Fibroblast of skin of back (primary cell): ENCODE results near the gene CACNA1D.
A peak's percentile ranks its signal among the peaks of the same experiment; 100 is the strongest.

Experiments used
- DNase-seq: peaks from one replicate; pipeline ENCODE4 v3.0.0-alpha.2; 2013

Gene CACNA1D

DNA sequence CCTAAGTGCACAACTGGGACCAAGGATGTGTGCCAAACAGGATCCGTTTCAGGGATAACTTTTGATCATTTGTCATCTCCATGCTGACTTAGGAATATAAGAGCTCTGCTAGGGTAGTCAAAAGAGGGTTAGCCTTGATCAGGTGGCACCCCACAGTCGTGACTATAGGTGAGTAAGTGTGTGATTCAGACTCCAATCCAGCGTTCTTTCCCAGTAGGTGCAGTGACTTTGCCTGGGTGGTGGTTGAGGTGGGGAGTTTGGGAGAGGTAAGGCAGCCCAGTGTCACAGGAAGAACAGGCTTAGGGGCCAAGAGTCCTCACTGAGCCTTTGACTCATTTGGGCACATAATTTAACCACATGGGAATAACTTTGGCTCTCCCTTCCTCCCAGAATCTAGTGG is 300.8 kb downstream of the CACNA1D start:
- no peak for DNase-seq

DNA sequence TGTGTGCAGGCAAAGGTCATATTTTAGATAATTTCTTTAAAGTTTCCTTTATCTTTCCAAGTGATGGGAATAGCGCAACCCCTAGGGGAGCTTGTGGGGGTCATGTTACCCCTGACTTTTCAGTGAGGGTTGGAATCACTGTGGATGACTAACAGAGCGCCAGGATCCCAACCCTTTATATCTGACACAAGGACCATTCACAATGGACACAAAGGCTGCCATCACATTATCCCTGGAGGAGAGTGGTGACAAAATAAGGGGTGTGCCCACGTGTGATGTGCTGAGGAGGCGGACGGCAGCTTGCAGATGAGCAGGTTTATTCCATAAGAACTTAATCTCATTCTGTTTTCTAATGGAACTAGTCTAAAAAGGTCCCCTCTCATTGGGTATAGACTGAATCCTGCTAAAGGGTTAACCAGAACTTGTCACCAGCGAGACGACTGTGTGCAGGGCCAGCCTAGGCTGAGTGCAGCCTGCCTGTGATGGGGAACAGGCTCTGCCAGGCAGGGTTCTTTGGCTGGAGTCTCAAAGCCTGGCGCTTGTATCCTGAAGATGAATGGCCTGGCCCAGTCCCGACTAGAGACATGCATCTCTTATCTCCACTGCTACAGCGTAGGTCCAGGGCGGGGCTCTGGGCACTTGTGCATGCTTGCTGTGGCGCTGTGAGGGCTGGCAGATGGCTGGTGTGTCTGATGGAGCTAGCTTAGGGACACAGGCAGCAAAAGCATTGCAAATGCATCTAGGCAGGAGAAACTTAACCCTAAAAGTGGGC is 301.6 kb downstream of the CACNA1D start:
- no peak for DNase-seq

GRCh38 chr3:53798144-53798543 is 303.7 kb downstream of the CACNA1D start:
- no peak for DNase-seq

GRCh38 chr3:53799338-53799865 is 305.0 kb downstream of the CACNA1D start:
- DNase-seq = peak; percentile 46

DNA sequence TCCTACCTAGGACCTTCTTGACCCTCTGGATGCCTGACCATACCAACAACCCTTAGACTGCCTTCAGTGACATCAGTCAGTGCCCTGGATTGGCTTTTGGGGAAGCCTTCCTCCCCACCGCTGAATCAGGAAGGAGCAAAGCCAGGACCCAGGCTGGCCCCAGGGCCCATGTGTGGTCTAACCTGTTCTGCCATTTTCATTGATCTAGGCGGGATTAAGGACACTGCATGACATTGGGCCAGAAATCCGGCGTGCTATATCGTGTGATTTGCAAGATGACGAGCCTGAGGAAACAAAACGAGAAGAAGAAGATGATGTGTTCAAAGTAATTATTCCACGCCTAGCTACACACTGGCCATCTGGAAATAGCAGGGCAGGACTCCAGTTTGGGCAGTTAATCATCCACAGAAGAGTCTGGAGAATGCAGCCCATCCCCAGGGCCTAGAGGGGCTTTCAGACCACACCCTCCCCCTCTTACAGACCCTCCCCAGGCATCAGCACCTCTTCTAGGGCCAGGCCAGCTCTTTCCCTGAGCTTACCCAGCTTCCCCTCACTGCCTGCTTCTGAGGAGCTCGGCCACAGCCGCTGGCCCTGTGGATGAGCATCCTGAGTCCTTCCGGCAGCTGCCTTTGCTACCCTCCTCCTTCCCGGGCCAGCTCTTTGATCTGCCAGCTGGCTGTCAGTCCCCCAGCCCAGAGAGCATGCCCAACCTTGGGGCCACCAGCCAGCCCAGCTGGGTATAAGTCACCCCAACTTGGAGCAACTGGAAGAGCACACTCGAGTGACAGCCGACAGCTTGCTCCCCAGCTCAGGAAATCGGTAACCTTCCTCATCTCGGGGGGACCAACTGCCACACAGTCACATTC is 305.9 kb downstream of the CACNA1D start:
- no peak for DNase-seq

DNA sequence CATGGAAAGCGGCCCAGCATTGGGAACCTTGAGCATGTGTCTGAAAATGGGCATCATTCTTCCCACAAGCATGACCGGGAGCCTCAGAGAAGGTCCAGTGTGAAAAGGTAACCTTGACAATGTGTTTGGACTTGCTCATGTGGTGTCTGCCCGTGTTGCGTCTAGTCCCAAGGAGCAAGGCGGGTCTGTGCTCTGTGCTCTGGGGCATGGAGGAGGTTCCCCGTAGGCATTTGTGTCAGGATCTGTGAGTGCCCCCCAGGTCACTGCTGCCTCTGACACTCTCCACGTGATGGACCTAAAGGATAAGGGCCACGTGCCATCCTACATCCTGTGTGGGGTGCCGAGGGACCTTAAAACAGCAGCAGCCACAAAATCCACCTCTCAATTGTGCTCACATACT is 306.9 kb downstream of the CACNA1D start:
- no peak for DNase-seq

GRCh38 chr3:53802256-53802880 is 308.0 kb downstream of the CACNA1D start:
- no peak for DNase-seq

DNA sequence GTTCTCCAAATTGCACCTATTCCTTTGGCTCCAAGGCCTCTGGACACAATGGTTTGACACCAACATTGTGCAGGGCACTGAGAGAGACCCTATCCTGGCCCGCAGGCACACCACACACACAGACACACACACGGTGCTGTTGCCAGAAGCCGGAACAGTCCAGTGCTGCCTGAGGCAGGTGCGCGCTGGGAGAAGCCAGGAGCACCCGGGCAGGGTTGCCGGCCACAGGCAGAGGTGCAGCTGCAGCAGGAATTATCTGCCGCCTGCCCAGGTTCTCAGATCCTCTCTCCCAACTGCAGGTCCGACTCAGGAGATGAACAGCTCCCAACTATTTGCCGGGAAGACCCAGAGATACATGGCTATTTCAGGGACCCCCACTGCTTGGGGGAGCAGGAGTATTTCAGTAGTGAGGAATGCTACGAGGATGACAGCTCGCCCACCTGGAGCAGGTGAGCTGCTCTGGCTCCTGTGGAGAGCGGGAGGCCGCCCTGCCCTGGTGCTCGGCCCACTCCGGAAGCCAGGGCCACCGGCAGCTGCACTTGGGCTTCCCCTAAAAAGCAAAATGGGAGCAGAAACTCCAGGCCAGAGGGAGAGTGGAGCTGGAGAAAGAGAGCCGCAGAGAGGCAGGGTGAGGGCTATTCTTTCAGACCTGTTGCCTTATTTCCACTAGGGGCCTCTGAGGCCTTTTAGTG is 308.9 kb downstream of the CACNA1D start:
- no peak for DNase-seq

DNA sequence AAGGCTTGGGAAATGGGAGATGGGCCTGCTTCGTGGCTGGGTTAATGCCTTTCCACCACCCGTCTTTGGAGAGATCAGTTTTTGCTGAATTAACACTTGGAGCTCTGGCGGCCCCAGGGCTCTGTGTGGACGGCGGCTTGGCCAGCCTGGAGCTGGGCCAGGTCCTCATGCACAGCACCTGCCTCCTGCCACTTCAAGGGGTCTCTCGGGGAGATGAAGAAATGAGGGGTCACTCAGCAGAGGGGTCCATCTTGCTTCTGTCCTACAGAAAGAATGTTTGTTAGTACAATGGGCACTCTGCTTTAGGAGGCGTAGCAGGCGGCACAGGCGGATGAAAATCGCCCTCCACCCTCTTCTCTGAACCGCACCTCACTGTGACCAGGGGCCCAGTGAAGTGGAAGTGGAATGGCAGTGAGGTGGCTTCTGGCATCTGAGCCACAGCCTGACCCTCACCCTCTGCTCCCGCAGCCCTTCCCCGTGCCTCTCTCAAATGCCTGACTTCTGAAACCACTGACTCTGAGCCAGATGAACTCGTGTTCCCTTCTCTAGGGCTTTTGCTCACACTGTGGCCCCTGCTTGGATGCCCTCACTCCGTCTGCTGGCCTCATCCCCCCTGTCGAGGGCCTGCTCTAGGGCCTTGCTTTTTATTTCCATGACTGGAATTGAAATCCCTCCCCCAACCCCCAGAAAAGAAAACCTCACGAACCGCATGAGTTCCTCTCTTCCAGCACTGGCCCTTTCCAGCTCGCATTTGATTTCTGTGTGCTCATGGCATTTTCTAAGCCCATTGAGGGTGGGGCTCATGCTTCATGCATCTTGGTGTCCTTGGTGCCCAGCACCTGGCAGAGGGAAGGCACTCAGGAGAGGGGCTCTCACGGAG is 309.6 kb downstream of the CACNA1D start:
- peak; percentile 49 for DNase-seq

GRCh38 chr3:53804697-53805462 is 310.5 kb downstream of the CACNA1D start:
- peak; percentile 95 for DNase-seq

GRCh38 chr3:53805463-53806159 is 311.2 kb downstream of the CACNA1D start:
- DNase-seq = no peak

GRCh38 chr3:53806182-53807116 is 312.0 kb downstream of the CACNA1D start:
- peak; percentile 95 for DNase-seq

DNA sequence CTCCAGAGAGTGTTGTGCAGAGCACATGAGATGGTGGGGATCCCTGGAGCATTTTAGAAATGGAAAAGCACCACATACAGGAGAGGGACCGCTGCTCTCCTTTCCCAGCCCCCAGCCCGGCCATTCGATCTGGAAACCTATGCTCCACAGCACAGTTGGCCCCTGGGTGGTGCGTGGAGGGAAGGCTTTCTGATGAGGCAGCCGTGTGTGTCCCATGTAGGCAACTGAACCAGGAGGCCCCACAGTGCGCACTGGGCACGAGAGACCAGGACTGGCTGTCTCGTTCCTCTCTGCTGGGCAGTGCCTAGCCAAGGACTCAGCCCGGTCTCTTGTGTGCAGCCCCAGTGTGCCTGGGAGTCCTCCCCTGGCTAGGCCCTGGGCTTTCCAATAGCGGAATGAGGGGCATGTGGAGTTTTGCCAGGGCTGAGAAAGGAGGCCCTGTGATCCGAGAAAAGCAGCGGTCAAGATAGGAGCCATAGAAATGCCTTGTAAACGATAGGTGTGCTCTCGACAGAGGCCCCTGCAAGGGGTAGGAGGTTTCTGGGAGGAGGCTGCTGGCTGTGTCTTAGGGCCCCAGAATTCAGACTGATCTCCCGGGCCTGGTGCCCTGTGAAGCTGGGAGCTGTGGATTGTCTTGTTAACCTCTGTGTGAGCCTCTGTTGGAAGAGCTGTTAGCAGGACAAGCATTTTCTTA is 312.9 kb downstream of the CACNA1D start:
- no peak for DNase-seq

GRCh38 chr3:53808496-53808895 is 314.1 kb downstream of the CACNA1D start:
- no peak for DNase-seq

DNA sequence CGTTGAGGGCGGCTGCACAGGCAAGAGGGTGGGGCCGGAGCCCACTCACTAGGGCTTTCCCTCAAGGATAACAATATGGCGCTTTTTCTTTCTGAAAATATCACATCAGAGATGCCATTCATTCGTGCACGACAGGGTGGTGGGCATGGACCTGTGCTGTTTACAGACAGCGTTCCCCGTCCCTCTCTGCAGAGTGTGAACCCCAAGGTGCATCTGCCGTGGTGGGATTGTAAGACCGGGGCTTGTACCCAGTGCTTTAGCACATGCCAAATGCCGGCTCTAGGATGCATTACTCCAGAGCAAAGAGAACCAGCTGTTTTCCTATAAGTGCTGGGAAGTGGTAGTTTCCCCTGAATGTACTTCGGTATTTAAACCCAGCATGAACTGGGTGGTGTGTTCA is 314.9 kb downstream of the CACNA1D start:
- DNase-seq = no peak

GRCh38 chr3:53809764-53810400 is 315.5 kb downstream of the CACNA1D start:
- DNase-seq = no peak

GRCh38 chr3:53811143-53811927 is 316.9 kb downstream of the CACNA1D start:
- no peak for DNase-seq
